GM12878 (cell line): ENCODE measurements around the gene C1orf146. TPM values are rescaled to one million over a fixed set of nuclear protein-coding genes. Genes with fewer than 3 reads are reported as not detected.

Experiments
- ATAC-seq: fragments of 200-7000 bp; cut with Tn5 transposase; 3 replicates; pipeline ENCODE4 v1.9.1; 2020; ENCODE audit warnings: mild to moderate bottlenecking, moderate library complexity
- BruUV-seq: library from RNA; stranded (reverse); fragments of 400-500 nt; replicated peaks from 2 replicates; lab custom pipeline; 2021; lab: Mats Ljungman, UMichigan
- CTCF ChIA-PET: fragments of 300-600 bp; sonication (Branson Sonifier 250); formaldehyde crosslinking; extraction: SDS; loops from one replicate; lab custom pipeline; 2021; ENCODE audit warnings: inconsistent platforms; lab: Yijun Ruan, JAX
- POLR2A ChIA-PET: fragments of 350-600 bp; formaldehyde crosslinking; extraction: SDS; loops from one replicate; lab custom pipeline; 2021; ENCODE audit warnings: inconsistent platforms; lab: Charles Lee
- RAD21 ChIA-PET: fragments of 300-600 bp; sonication (Branson Sonifier 250); formaldehyde crosslinking; loops from one replicate; lab custom pipeline; 2023; ENCODE audit warnings: antibody characterized with exemption; ENCODE audit not compliant: unreplicated experiment; lab: Charles Lee
- SMC1A ChIA-PET: fragments of 300-600 bp; sonication (Branson Sonifier 250); formaldehyde crosslinking; loops from one replicate; lab custom pipeline; 2023; ENCODE audit not compliant: unreplicated experiment, uncharacterized antibody; lab: Charles Lee
- DNase-seq: peaks from one replicate; pipeline ENCODE4 v3.0.0-alpha.2; 2011; ENCODE audit warnings: low read depth, low spot score
- FAIRE-seq: peaks from 3 replicates; lab custom pipeline; 2011; peaks lifted over from hg19 to GRCh38; lab: Jason Lieb, UNC
- H2AFZ ChIP-seq: 2 replicates; pipeline ENCODE4 v1.6.0; 2011; ENCODE audit warnings: low read depth, low read length, control low read depth; ENCODE audit not compliant: control insufficient read depth
- H3K27ac ChIP-seq: 2 replicates; pipeline ENCODE4 v1.5.1; 2011; ENCODE audit warnings: control low read depth; ENCODE audit not compliant: control insufficient read depth, insufficient read depth
- H3K27me3 ChIP-seq, 2 experiments: replicated peaks in 1 of 2; 2 replicates each; pipeline versions ENCODE4 v1.6.0 to v1.6.1; 2011; ENCODE audit warnings: low read length in 1 of 2; ENCODE audit not compliant: control insufficient read depth in 2 of 2, insufficient read depth in 2 of 2
- H3K36me3 ChIP-seq, 2 experiments: 2 replicates each; pipeline ENCODE4 v1.5.1; 2011; ENCODE audit warnings: low read length in 1 of 2; ENCODE audit not compliant: control insufficient read depth in 2 of 2, insufficient read depth in 2 of 2
- H3K4me1 ChIP-seq: 2 replicates; pipeline ENCODE4 v1.6.1; 2011; ENCODE audit warnings: mild to moderate bottlenecking, low read length, moderate library complexity, mixed read lengths; ENCODE audit not compliant: control insufficient read depth, insufficient read depth
- H3K4me2 ChIP-seq: 2 replicates; pipeline ENCODE4 v1.6.0; 2011; ENCODE audit warnings: control low read depth; ENCODE audit not compliant: control insufficient read depth, insufficient read depth
- H3K4me3 ChIP-seq: fragments of 200-600 bp; sonication (generic); 2 replicates; pipeline ENCODE4 v1.5.1; 2016
- H3K79me2 ChIP-seq: 2 replicates; pipeline ENCODE4 v1.6.0; 2011; ENCODE audit warnings: low read length; ENCODE audit not compliant: control insufficient read depth, insufficient read depth
- H3K9ac ChIP-seq: 2 replicates; pipeline ENCODE4 v1.8.0; 2011; ENCODE audit warnings: low read length, control low read depth, mixed read lengths; ENCODE audit not compliant: control insufficient read depth, insufficient read depth
- H3K9me3 ChIP-seq: replicated peaks from 3 replicates; pipeline ENCODE4 v1.5.1; 2011; ENCODE audit warnings: mild to moderate bottlenecking, low read length; ENCODE audit not compliant: control insufficient read depth, insufficient read depth
- H4K20me1 ChIP-seq: 2 replicates; pipeline ENCODE4 v1.6.0; 2011; ENCODE audit not compliant: control insufficient read depth, insufficient read depth
- CEBPB ChIP-seq, 2 experiments: fragments of 150-350 bp in 1 of 2; IDR thresholded peaks; 2 replicates each; pipeline ENCODE4 v1.6.1; 2012 to 2014; ENCODE audit warnings: low read depth in 2 of 2, low read length in 2 of 2, borderline replicate concordance in 1 of 2, inconsistent platforms in 1 of 2
- ETV6 ChIP-seq, 2 experiments: fragments of 450-650 bp in 1 of 2; IDR thresholded peaks in 1 of 2; conservative IDR thresholded peaks in 1 of 2; 2 replicates each; pipeline ENCODE4 v1.6.1; 2014; ENCODE audit warnings: antibody characterized with exemption in 1 of 2, borderline replicate concordance in 1 of 2, low read depth in 1 of 2, mild to moderate bottlenecking in 1 of 2, moderate library complexity in 1 of 2
- FOXM1 ChIP-seq: IDR thresholded peaks from 2 replicates; pipeline ENCODE4 v1.6.1; 2012; ENCODE audit warnings: low read depth, mild to moderate bottlenecking, inconsistent platforms, low read length, moderate library complexity
- IRF4 ChIP-seq: IDR thresholded peaks from 2 replicates; pipeline ENCODE4 v1.6.1; 2011; ENCODE audit warnings: low read depth, low read length
- MYB ChIP-seq: fragments of 150-350 bp; IDR thresholded peaks from 2 replicates; pipeline ENCODE4 v1.6.1; 2014; ENCODE audit warnings: mild to moderate bottlenecking, low read depth, low read length, borderline replicate concordance
- NFYA ChIP-seq: IDR thresholded peaks from 2 replicates; pipeline ENCODE4 v1.6.1; 2011; ENCODE audit warnings: low read depth, mild to moderate bottlenecking, low read length, improper control_type of control experiment, borderline replicate concordance
- PAX8 ChIP-seq: fragments of 450-650 bp; IDR thresholded peaks from 2 replicates; pipeline ENCODE4 v1.6.1; 2017; ENCODE audit warnings: mild to moderate bottlenecking, moderate library complexity
- POLR2A ChIP-seq: IDR thresholded peaks from 2 replicates; pipeline ENCODE4 v1.6.1; 2011; ENCODE audit warnings: low read depth, mild to moderate bottlenecking, low read length
- SMAD5 ChIP-seq: IDR thresholded peaks from 2 replicates; pipeline ENCODE4 v1.6.1; 2016; ENCODE audit warnings: antibody characterized with exemption, low read depth
- SREBF1 ChIP-seq: IDR thresholded peaks from 2 replicates; pipeline ENCODE4 v1.6.1; 2012; ENCODE audit warnings: mild to moderate bottlenecking, low read length
- SUZ12 ChIP-seq: fragments of 200-600 bp; sonication (generic); IDR thresholded peaks from one replicate; pipeline ENCODE4 v1.6.1; 2018; ENCODE audit warnings: antibody characterized with exemption, mild to moderate bottlenecking; ENCODE audit not compliant: unreplicated experiment
- USF2 ChIP-seq: IDR thresholded peaks from 2 replicates; pipeline ENCODE4 v1.6.1; 2011; ENCODE audit warnings: low read depth, low read length, improper control_type of control experiment, borderline replicate concordance
- ZNF24 ChIP-seq: fragments of 450-650 bp; IDR thresholded peaks from 2 replicates; pipeline ENCODE4 v1.6.1; 2017; ENCODE audit warnings: antibody characterized with exemption, mild to moderate bottlenecking
- WGBS: methylation state at CpG from one replicate; pipeline ENCODE4 v1.1.6; 2016; ENCODE audit warnings: low lambda C conversion rate; ENCODE audit not compliant: insufficient replicate concordance, insufficient coverage; ENCODE audit errors: missing lambda C conversion rate; 5-methylcytosine and 5-hydroxymethylcytosine counted together
- in situ Hi-C: fragments of 300-500 bp; cut with MboI; formaldehyde crosslinking; loops from 9 replicates; pipeline ENCODE4 v1.14.3; 2018; ENCODE audit warnings: mixed read lengths
- intact Hi-C: fragments of 100-400 bp; cut with micrococcal nuclease; formaldehyde crosslinking; loops from one replicate; pipeline ENCODE4 v1.14.2; 2022; ENCODE audit not compliant: unreplicated experiment
- polyA plus RNA-seq, 11 experiments: library from polyadenylated mRNA; depleted of rRNA in 4 of 11; unstranded in 6 of 11; stranded (reverse) in 5 of 11; fragments of >200 nt; fragmentation: Nextera tagmentation in 4 of 11; fragmentation: Illumina TruSeq in 1 of 11; extraction: Ambion mirVana in 4 of 11; extraction: Trizol in 1 of 11; gene quantifications; 1 replicate in 1 of 11; 2 replicates in 10 of 11; pipeline versions ENCODE4 v1.2.1 to v1.2.3, GENCODE V29; 2011 to 2016; ENCODE audit warnings: inconsistent platforms in 2 of 11, missing spikeins in 2 of 11, low read depth in 1 of 11
- total RNA-seq, 4 experiments: library from RNA; depleted of rRNA in 3 of 4; stranded (reverse); fragments of >200 nt in 3 of 4; fragmentation: Illumina TruSeq in 1 of 4; extraction: Trizol in 1 of 4; gene quantifications; 2 replicates each; pipeline versions ENCODE4 v1.2.1 to v1.2.3, GENCODE V29; 2013 to 2021
- TF ChIP-seq, protein P1 (sequence below): IDR thresholded peaks from 2 replicates; pipeline ENCODE4 v1.6.1; 2012; ENCODE audit warnings: low read length, inconsistent platforms
- TF ChIP-seq, protein P2 (sequence below): fragments of 450-650 bp; IDR thresholded peaks from 2 replicates; pipeline ENCODE4 v1.6.1; 2018; ENCODE audit warnings: borderline replicate concordance, mild to moderate bottlenecking; ENCODE audit not compliant: partially characterized antibody

The C1orf146 gene
- total and polyA plus RNA-seq, 10 of the 15 experiments (the other 5 are each of a cell fraction or from before 2014, with no cell fraction given): not detected

GRCh38 chr1:92262516-92262915, 44.8 kb downstream of the C1orf146 start:
- in situ Hi-C loops: no loop called here
- CTCF ChIA-PET: interaction anchor here (0.6 to 1.9 kb wide), 2 partner anchors 29 to 484 kb away, joined by 3 to 6 read pairs; no protein-coding TSS in a partner anchor
- no peak for FAIRE-seq

More at GRCh38 chr1:92262516-92262915, 44.8 kb downstream of the C1orf146 start:
- Histone ChIP-seq H3K4me2 (no peak overlapping the region), H3K4me1 (no peaks in the 10 kb centered on the region), H3K36me3 (peaks cover 2 to 6% of the 10 kb centered on the region in 2 experiments; a peak in 3 of 4 replicates), H3K9me3 (no peaks in the 10 kb centered on the region), H4K20me1 (no peaks in the 10 kb centered on the region), H3K4me3 (no peak overlapping the region), H2AFZ (no peak overlapping the region), H3K27ac (no peak overlapping the region)
- no peak for ATAC-seq
- intact Hi-C loops: no loop called here
- ChIA-PET RAD21 (no interaction called here), POLR2A (no interaction called here)
- no peak for DNase-seq
- BruUV-seq: no TSS peak
- TF ChIP-seq USF2 (no peak), ZNF24 (no peak), IRF4 (no peak), SMAD5 (no peak), SUZ12 (no peak), POLR2A (no peak), ETV6 (conservative IDR thresholded peaks at IDR 0.05 in 1 of 2, IDR thresholded peaks at IDR 0.05 in 1 of 2; ENCODE audit: borderline replicate concordance in 1 of 2, low read depth in 1 of 2) (no peak), NFYA (no peak), MYB (no peak), SREBF1 (no peak), CEBPB (IDR thresholded peaks at IDR 0.05; ENCODE audit: borderline replicate concordance in 1 of 2, low read depth in 2 of 2, low read length in 2 of 2) (no peak), FOXM1 (no peak), PAX8 (no peak)
- TF ChIP-seq, protein P1, sequence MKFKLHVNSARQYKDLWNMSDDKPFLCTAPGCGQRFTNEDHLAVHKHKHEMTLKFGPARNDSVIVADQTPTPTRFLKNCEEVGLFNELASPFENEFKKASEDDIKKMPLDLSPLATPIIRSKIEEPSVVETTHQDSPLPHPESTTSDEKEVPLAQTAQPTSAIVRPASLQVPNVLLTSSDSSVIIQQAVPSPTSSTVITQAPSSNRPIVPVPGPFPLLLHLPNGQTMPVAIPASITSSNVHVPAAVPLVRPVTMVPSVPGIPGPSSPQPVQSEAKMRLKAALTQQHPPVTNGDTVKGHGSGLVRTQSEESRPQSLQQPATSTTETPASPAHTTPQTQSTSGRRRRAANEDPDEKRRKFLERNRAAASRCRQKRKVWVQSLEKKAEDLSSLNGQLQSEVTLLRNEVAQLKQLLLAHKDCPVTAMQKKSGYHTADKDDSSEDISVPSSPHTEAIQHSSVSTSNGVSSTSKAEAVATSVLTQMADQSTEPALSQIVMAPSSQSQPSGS: no peak
- TF ChIP-seq, protein P2, sequence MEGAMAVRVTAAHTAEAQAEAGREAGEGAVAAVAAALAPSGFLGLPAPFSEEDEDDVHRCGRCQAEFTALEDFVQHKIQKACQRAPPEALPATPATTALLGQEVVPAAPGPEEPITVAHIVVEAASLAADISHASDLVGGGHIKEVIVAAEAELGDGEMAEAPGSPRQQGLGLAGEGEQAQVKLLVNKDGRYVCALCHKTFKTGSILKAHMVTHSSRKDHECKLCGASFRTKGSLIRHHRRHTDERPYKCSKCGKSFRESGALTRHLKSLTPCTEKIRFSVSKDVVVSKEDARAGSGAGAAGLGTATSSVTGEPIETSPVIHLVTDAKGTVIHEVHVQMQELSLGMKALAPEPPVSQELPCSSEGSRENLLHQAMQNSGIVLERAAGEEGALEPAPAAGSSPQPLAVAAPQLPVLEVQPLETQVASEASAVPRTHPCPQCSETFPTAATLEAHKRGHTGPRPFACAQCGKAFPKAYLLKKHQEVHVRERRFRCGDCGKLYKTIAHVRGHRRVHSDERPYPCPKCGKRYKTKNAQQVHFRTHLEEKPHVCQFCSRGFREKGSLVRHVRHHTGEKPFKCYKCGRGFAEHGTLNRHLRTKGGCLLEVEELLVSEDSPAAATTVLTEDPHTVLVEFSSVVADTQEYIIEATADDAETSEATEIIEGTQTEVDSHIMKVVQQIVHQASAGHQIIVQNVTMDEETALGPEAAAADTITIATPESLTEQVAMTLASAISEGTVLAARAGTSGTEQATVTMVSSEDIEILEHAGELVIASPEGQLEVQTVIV: no peak
- TF ChIP-seq, all 136 proteins: peak for 0
- 83% methylated on average over 3 of the region's 3 CpGs for WGBS
- Histone ChIP-seq H3K9ac (no peak overlapping the region), H3K79me2 (no peaks in the 10 kb centered on the region), H3K27me3 (no peaks in the 10 kb centered on the region)
- SMC1A ChIA-PET: interaction anchor here (1.0 to 1.5 kb wide), 3 partner anchors 9 to 65 kb away, joined by 3 to 5 read pairs (median 3); no protein-coding TSS in a partner anchor
